ENCODE results near the gene SLCO1C1.
"Not testable (repeated sequence)": the region's sequence is repeated elsewhere in the genome, so short reads cannot be mapped to it uniquely, and the experiment has no call there.

DNA sequence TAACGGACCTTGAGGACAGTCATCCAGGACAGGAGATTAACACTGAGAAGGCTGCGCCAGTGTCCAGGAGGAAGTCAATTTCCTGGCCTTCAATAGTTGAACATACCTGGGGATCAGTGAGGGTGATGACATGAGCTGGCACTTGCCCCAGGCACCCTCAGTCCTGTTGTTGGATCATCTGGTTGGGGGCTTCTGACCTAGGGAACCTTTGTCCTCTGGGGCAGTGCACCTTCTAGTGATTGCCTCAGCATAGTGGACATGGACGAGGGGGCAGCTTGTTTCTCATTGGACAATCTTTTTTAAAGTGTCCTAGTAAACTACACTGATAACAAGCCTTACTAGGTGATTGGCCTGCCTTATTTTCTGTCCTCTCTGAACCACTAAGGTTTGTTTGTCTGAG, 84.8 kb downstream of the SLCO1C1 start:
- TF ChIP-seq, protein P1, sequence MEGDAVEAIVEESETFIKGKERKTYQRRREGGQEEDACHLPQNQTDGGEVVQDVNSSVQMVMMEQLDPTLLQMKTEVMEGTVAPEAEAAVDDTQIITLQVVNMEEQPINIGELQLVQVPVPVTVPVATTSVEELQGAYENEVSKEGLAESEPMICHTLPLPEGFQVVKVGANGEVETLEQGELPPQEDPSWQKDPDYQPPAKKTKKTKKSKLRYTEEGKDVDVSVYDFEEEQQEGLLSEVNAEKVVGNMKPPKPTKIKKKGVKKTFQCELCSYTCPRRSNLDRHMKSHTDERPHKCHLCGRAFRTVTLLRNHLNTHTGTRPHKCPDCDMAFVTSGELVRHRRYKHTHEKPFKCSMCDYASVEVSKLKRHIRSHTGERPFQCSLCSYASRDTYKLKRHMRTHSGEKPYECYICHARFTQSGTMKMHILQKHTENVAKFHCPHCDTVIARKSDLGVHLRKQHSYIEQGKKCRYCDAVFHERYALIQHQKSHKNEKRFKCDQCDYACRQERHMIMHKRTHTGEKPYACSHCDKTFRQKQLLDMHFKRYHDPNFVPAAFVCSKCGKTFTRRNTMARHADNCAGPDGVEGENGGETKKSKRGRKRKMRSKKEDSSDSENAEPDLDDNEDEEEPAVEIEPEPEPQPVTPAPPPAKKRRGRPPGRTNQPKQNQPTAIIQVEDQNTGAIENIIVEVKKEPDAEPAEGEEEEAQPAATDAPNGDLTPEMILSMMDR (optimal IDR thresholded peaks at IDR 0.05 in 1 of 3, IDR thresholded peaks at IDR 0.05 in 1 of 3, conservative IDR thresholded peaks at IDR 0.05 in 1 of 3; ENCODE audit: extremely low read depth in 1 of 3, insufficient read depth in 2 of 3, low read length in 3 of 3), result not testable (repeated sequence)
- TF ChIP-seq EZH2 (IDR thresholded peaks at IDR 0.05; ENCODE audit: low read length), result not testable (repeated sequence)
